Gastroesophageal sphincter (tissue), 4 donors: ENCODE data around the gene B4GALT2. TPM values are rescaled to one million over a fixed set of nuclear protein-coding genes. Genes with fewer than 3 reads are reported as not detected.
A peak's percentile ranks its signal among the peaks of the same experiment; 100 is the strongest.

ENCODE experiments used
- ATAC-seq: fragments of 150-250 bp; one replicate; pipeline ENCODE4 v1.9.1; 2016; ENCODE audit warnings: mild to moderate bottlenecking, moderate library complexity
- H3K27ac ChIP-seq, 4 donors: fragments of 200-600 bp; sonication (generic) in 3 of 4; 1 replicate in 3 of 4; 2 replicates in 1 of 4; pipeline ENCODE4 v1.5.1; 2016 to 2019
- H3K27me3 ChIP-seq: fragments of 200-600 bp; sonication (generic); one replicate; pipeline ENCODE4 v1.5.1; 2019
- H3K36me3 ChIP-seq, 2 donors: fragments of 200-600 bp; sonication (generic); one replicate each; pipeline ENCODE4 v1.5.1; 2019; ENCODE audit warnings: control low read depth in 1 of 2
- H3K4me1 ChIP-seq, 3 donors: fragments of 200-600 bp; sonication (generic); 1 replicate in 2 of 3; 2 replicates in 1 of 3; pipeline ENCODE4 v1.5.1; 2016 to 2019; ENCODE audit warnings: control low read depth in 2 of 3
- H3K4me3 ChIP-seq, 2 donors: fragments of 200-600 bp; sonication (generic); one replicate each; pipeline ENCODE4 v1.5.1; 2019; ENCODE audit warnings: mild to moderate bottlenecking in 1 of 2, moderate library complexity in 1 of 2
- H3K9me3 ChIP-seq, 3 donors: fragments of 200-600 bp; sonication (generic); one replicate each; pipeline ENCODE4 v1.5.1; 2017 to 2019; ENCODE audit warnings: control low read depth in 2 of 3
- EP300 ChIP-seq: sonication (generic); formaldehyde crosslinking; IDR thresholded peaks from one replicate; pipeline ENCODE4 v1.6.1; 2017; ENCODE audit warnings: antibody characterized with exemption, mild to moderate bottlenecking
- POLR2A ChIP-seq, 2 donors: fragments of 450-650 bp; IDR thresholded peaks; one replicate each; pipeline ENCODE4 v1.6.1; 2017; ENCODE audit warnings: antibody characterized with exemption in 2 of 2, mild to moderate bottlenecking in 2 of 2, moderate library complexity in 1 of 2
- POLR2AphosphoS5 ChIP-seq: sonication (generic); formaldehyde crosslinking; IDR thresholded peaks from one replicate; pipeline ENCODE4 v1.6.1; 2017; ENCODE audit warnings: antibody characterized with exemption
- WGBS, 2 donors: methylation state at CpG; one replicate each; pipeline ENCODE4 v1.1.5; 2018; ENCODE audit warnings: low coverage in 1 of 2; 5-methylcytosine and 5-hydroxymethylcytosine counted together
- total RNA-seq, 4 donors: library from RNA; depleted of rRNA; stranded (reverse); fragments of >200 nt; gene quantifications; one replicate each; pipeline ENCODE4 v1.1.0, GENCODE V29; 2016
- TF ChIP-seq, protein P1 (sequence below), 4 experiments: fragments of 200-600 bp in 2 of 4; fragments of 450-650 bp in 2 of 4; sonication (generic) in 1 of 4; IDR thresholded peaks; one replicate each; pipeline ENCODE4 v1.5.1; 2017 to 2019; ENCODE audit warnings: antibody characterized with exemption in 4 of 4, mild to moderate bottlenecking in 2 of 4, moderate library complexity in 2 of 4

Gene B4GALT2
- total RNA-seq, 4 donors from 2014 or later = 34.4 to 129 (median 37.6) TPM

DNA sequence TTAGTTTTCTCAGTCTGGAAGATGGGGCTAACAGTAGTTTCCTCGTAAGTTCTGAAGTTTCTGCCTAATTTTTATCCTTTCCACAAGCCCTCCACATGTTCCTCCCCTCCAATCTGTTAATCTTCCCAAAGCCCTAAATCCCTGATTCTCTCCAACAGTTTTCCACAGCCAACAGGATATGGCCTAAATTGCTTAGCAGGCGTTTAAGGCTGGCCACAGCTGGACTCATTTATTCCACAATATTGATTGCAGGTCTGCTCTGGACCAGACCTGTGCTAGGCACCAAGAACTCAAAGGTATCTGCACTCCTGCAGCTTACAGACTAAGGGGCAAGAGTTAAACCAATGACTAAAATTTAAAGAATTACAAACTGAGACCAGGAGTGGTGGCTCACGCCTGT is 48.3 kb downstream of the B4GALT2 start:
- peaks cover 0 to 32% (median 13%) of the 10 kb centered on the region in 3 donors for H3K4me1 ChIP-seq
- ATAC-seq = no peak
- no peaks in the 10 kb centered on the region for H3K27me3 ChIP-seq
- peaks cover 0 to 16% of the 10 kb centered on the region in 2 donors for H3K36me3 ChIP-seq
- H3K9me3 ChIP-seq = no peaks in the 10 kb centered on the region
- TF ChIP-seq EP300 = no peak
- TF ChIP-seq POLR2AphosphoS5 = no peak
- TF ChIP-seq, protein P1, sequence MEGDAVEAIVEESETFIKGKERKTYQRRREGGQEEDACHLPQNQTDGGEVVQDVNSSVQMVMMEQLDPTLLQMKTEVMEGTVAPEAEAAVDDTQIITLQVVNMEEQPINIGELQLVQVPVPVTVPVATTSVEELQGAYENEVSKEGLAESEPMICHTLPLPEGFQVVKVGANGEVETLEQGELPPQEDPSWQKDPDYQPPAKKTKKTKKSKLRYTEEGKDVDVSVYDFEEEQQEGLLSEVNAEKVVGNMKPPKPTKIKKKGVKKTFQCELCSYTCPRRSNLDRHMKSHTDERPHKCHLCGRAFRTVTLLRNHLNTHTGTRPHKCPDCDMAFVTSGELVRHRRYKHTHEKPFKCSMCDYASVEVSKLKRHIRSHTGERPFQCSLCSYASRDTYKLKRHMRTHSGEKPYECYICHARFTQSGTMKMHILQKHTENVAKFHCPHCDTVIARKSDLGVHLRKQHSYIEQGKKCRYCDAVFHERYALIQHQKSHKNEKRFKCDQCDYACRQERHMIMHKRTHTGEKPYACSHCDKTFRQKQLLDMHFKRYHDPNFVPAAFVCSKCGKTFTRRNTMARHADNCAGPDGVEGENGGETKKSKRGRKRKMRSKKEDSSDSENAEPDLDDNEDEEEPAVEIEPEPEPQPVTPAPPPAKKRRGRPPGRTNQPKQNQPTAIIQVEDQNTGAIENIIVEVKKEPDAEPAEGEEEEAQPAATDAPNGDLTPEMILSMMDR (IDR thresholded peaks at IDR 0.05) = no peak
- TF ChIP-seq POLR2A (IDR thresholded peaks at IDR 0.05) = no peak
- H3K4me3 ChIP-seq = no peak overlapping the region
- 92 to 100% methylated on average over 2 of the region's 3 CpGs for WGBS, 2 donors
- H3K27ac ChIP-seq = no peak overlapping the region

DNA sequence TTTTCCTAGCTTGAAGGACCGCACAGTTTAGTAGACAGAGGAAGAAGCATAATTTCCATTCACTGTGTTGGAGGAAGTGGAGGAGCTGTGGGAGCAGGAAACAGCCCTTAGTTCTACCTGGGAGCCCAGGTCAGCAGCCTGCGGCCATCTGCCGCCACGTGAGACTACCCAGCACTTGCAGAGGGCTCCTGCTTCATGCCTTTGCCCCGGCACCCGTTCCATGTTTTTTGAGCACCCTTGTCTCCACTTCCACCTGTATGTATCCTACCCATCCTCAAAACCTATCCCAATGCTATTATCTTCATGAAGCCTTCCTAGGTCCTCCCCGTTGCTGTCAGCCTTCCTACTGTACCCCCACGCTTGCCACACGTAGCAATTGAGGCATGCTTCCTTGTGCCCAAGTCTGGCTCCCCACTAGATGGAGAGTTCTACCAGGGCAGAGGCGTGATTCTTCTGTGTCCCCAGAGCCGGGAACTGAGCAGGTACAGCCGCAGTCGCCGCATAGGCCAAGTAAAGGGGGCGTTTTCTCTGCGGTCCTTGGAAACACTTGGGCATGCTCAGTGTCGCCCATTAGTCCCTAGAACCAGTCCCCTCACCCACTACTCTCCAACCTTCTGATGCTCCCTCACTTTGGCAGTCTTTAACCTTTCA is 50.4 kb downstream of the B4GALT2 start:
- Histone ChIP-seq H3K4me1 (peaks cover 0 to 52% (median 13%) of the 10 kb centered on the region in 3 donors), H3K9me3 (no peaks in the 10 kb centered on the region), H3K4me3 (peak overlapping the region; percentile 57 to 89), H3K27me3 (no peaks in the 10 kb centered on the region), H3K36me3 (no peaks in the 10 kb centered on the region), H3K27ac (peak overlapping the region; percentile 15 to 92 (median 90))
- 21 to 22% methylated on average over 12 to 17 of the region's 17 CpGs for WGBS, 2 donors
- peak; percentile 8 for ATAC-seq
- TF ChIP-seq EP300 = no peak
- TF ChIP-seq, protein P1 (IDR thresholded peaks at IDR 0.05) = peak in 1 of 4 experiments; percentile 21

DNA sequence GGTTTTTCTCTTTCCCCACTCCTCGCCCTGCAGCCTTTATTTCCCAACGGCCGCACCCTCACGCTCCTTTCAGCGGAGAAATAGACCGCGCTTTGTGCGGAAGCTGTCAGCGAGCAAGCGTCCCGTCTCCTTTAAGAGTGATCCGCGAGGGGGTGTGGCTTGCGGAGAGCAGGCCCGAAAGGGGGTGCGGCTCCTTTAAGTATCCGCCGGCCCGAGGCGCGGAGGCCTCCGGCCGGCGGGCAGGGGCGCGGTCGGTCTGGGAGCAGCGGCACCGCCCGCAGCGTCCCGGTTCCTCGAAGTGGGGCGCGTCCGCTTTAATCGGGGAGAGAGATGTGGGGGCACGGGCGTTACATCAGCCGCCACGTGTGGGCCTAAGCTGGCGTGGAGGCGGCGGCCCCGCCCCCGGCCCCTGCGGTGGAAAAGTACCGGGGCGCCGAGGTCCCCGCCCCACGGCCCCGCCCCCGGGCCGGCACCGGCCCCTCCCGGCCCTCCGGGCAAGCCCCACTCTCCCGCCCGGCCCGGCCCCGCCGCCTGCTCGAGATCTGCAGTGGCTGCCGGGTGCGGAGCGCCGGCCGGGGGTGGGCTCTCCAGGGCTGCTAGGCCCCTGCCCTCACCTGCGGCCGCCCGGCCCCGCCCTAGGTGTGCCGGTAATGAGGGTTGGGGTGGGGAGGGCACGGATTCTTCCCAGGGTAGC is 51.0 kb downstream of the B4GALT2 start:
- Histone ChIP-seq H3K4me1 (peaks cover 0 to 58% (median 19%) of the 10 kb centered on the region in 3 donors), H3K36me3 (no peaks in the 10 kb centered on the region), H3K27me3 (no peaks in the 10 kb centered on the region), H3K4me3 (peak overlapping the region; percentile 57 to 89), H3K27ac (peak overlapping the region; percentile 34 to 92 (median 90)), H3K9me3 (no peaks in the 10 kb centered on the region)
- TF ChIP-seq EP300 (no peak), POLR2AphosphoS5 (no peak), POLR2A (IDR thresholded peaks at IDR 0.05) (peak in 1 of 2 donors; percentile 24)
- TF ChIP-seq, protein P1 (IDR thresholded peaks at IDR 0.05) = peak in 1 of 4 experiments; percentile 11
- 0% methylated on average over 2 to 11 of the region's 75 CpGs for WGBS, 2 donors
- ATAC-seq = peak; percentile 90

DNA sequence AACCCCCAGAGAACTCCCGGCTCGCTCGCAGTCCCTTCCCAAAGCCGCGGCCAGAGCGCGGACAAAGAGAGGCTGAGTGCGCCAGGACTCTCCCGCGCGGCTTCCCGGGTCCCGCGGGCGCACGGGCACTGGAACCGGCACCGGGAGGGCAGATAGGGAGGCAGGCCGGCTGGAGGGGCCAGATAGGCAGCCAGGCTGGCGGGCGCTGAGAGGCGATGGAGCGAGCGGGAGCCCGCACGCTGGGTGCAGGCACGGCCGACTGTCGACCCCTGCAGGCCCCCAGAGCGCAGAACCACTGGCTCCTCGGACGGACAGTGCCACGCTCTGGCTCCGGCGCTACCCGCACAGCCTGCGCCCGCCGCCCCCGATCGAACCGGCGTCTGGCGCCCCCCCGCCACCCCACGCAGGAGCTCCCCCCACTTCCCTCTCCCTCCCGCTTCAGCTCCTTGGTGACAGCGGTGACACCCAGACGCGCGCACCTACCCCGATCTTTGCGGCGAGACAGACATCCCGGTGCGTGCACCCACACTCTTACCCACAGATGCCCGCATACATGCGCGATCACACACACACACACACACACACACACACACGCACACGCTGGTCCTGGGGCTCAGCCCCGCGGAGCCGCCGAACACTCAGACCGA is 51.7 kb downstream of the B4GALT2 start:
- 0% methylated on average over 1 of the region's 66 CpGs; no CpG with 5 or more reads in 1 of the 2 donors for WGBS, 2 donors
- H3K4me3 ChIP-seq = peak overlapping the region; percentile 57 to 89
- peak; percentile 29 for ATAC-seq
- H3K9me3 ChIP-seq = no peaks in the 10 kb centered on the region
- peak overlapping the region; percentile 34 to 92 (median 90) for H3K27ac ChIP-seq
- TF ChIP-seq EP300 (no peak), POLR2AphosphoS5 (no peak), POLR2A (IDR thresholded peaks at IDR 0.05) (no peak)
- TF ChIP-seq, protein P1 (IDR thresholded peaks at IDR 0.05) = no peak
- no peaks in the 10 kb centered on the region for H3K36me3 ChIP-seq
- peaks cover 0 to 65% (median 26%) of the 10 kb centered on the region in 3 donors for H3K4me1 ChIP-seq
- no peaks in the 10 kb centered on the region for H3K27me3 ChIP-seq
